GM23338 (cell line): ENCODE data around the gene RAB43. TPM values are rescaled to one million over a fixed set of nuclear protein-coding genes. Genes with fewer than 3 reads are reported as not detected.
A peak's percentile ranks its signal among the peaks of the same experiment; 100 is the strongest.

Experiments used
- ATAC-seq: fragments of 200-7000 bp; cut with Tn5 transposase; 3 replicates; pipeline ENCODE4 v1.9.1; 2020
- DNase-seq: peaks from one replicate; pipeline ENCODE4 v3.0.0-alpha.2; 2015; ENCODE audit warnings: low spot score
- H2AFZ ChIP-seq: fragments of 200-600 bp; sonication (generic); 2 replicates; pipeline ENCODE4 v1.8.0; 2016; ENCODE audit warnings: antibody characterized with exemption, mild to moderate bottlenecking, moderate library complexity
- H3F3A ChIP-seq: fragments of 200-600 bp; sonication (generic); replicated peaks from 2 replicates; pipeline ENCODE4 v1.8.0; 2017; ENCODE audit warnings: antibody characterized with exemption, mixed run types, low read depth
- H3K27ac ChIP-seq: fragments of 200-600 bp; sonication (generic); 2 replicates; pipeline ENCODE4 v1.6.1; 2016; ENCODE audit warnings: low read depth
- H3K27me3 ChIP-seq: fragments of 200-600 bp; sonication (generic); 2 replicates; pipeline ENCODE4 v1.8.0; 2016; ENCODE audit warnings: mild to moderate bottlenecking, mixed run types, moderate library complexity; ENCODE audit not compliant: insufficient read depth
- H3K36me3 ChIP-seq: fragments of 200-600 bp; sonication (generic); 2 replicates; pipeline ENCODE4 v1.8.0; 2016; ENCODE audit warnings: mild to moderate bottlenecking; ENCODE audit not compliant: insufficient read depth
- H3K4me1 ChIP-seq: fragments of 200-600 bp; sonication (generic); 2 replicates; pipeline ENCODE4 v1.8.0; 2016; ENCODE audit warnings: mild to moderate bottlenecking, moderate library complexity; ENCODE audit not compliant: insufficient read depth
- H3K4me2 ChIP-seq: fragments of 200-600 bp; sonication (generic); 2 replicates; pipeline ENCODE4 v1.7.1; 2017; ENCODE audit warnings: mixed run types
- H3K4me3 ChIP-seq: fragments of 200-600 bp; sonication (generic); 2 replicates; pipeline ENCODE4 v1.6.1; 2016; ENCODE audit warnings: mixed run types
- H3K79me2 ChIP-seq: fragments of 200-600 bp; sonication (generic); replicated peaks from 2 replicates; pipeline ENCODE4 v1.8.0; 2017; ENCODE audit warnings: mild to moderate bottlenecking; ENCODE audit not compliant: insufficient read depth
- H3K9me2 ChIP-seq: fragments of 200-600 bp; sonication (generic); 2 replicates; pipeline ENCODE4 v1.8.0; 2017; ENCODE audit not compliant: insufficient read depth
- H4K20me1 ChIP-seq: fragments of 200-600 bp; sonication (generic); replicated peaks from 2 replicates; pipeline ENCODE4 v1.8.0; 2017; ENCODE audit warnings: mild to moderate bottlenecking; ENCODE audit not compliant: insufficient read depth
- H3K27ac Mint-ChIP-seq: 2 replicates; pipeline ENCODE4 v1.8.0; 2020; ENCODE audit warnings: inconsistent platforms, mild to moderate bottlenecking, moderate library complexity, mixed read lengths
- H3K27me3 Mint-ChIP-seq: 3 replicates; pipeline ENCODE4 v1.8.0; 2022; ENCODE audit warnings: low read depth, mild to moderate bottlenecking, moderate library complexity, mixed read lengths, inconsistent platforms; ENCODE audit not compliant: insufficient read depth, poor library complexity
- H3K36me3 Mint-ChIP-seq: 3 replicates; pipeline ENCODE4 v1.8.0; 2021; ENCODE audit warnings: low read depth, mild to moderate bottlenecking, inconsistent platforms, moderate library complexity, mixed read lengths
- H3K4me1 Mint-ChIP-seq: 3 replicates; pipeline ENCODE4 v1.8.0; 2020; ENCODE audit warnings: mild to moderate bottlenecking, inconsistent platforms, mixed read lengths
- H3K4me3 Mint-ChIP-seq: 3 replicates; pipeline ENCODE4 v1.8.0; 2021; ENCODE audit warnings: moderate library complexity, mild to moderate bottlenecking, inconsistent platforms, mixed read lengths
- H3K9me3 Mint-ChIP-seq: 3 replicates; pipeline ENCODE4 v1.8.0; 2020; ENCODE audit warnings: moderate library complexity, mild to moderate bottlenecking, inconsistent platforms, mixed read lengths
- CREB1 ChIP-seq: fragments of 250-450 bp; sonication (Bioruptor Pico); IDR thresholded peaks from 2 replicates; pipeline ENCODE4 v1.5.0; 2020; ENCODE audit warnings: low read depth, mild to moderate bottlenecking, moderate library complexity
- EZH2 ChIP-seq: fragments of 200-600 bp; sonication (generic); IDR thresholded peaks from one replicate; pipeline ENCODE4 v1.8.0; 2017; ENCODE audit warnings: antibody characterized with exemption, mild to moderate bottlenecking, low read depth; ENCODE audit not compliant: unreplicated experiment
- JUNB ChIP-seq: IDR thresholded peaks from one replicate; pipeline ENCODE4 v1.6.1; 2016; ENCODE audit warnings: antibody characterized with exemption; ENCODE audit not compliant: unreplicated experiment
- POLR2AphosphoS5 ChIP-seq: IDR thresholded peaks from 2 replicates; pipeline ENCODE4 v1.6.1; 2016; ENCODE audit warnings: antibody characterized with exemption, low read depth
- STAT1 ChIP-seq: IDR thresholded peaks from one replicate; pipeline ENCODE4 v1.6.1; 2016; ENCODE audit warnings: antibody characterized with exemption; ENCODE audit not compliant: unreplicated experiment
- ZNF114 ChIP-seq: fragments of 250-450 bp; sonication (Bioruptor Pico); IDR thresholded peaks from 2 replicates; pipeline ENCODE4 v1.5.0; 2020; ENCODE audit warnings: mild to moderate bottlenecking, moderate library complexity
- polyA plus RNA-seq: library from polyadenylated mRNA; unstranded; fragments of >200 nt; fragmentation: Nextera tagmentation; extraction: Ambion mirVana; gene quantifications from 2 replicates; pipeline ENCODE4 v1.2.1, GENCODE V29; 2016
- total RNA-seq: library from RNA; depleted of rRNA; stranded (reverse); fragments of >200 nt; shearing (Covaris generic); gene quantifications from 2 replicates; pipeline ENCODE4 v1.2.3, GENCODE V29; 2014
- TF ChIP-seq, protein P1 (sequence below), 2 experiments: fragments of 200-600 bp in 1 of 2; sonication (generic) in 1 of 2; conservative IDR thresholded peaks; 2 replicates each; pipeline versions ENCODE4 v1.5.1 to v1.6.1; 2016 to 2017; ENCODE audit warnings: antibody characterized with exemption in 2 of 2, low read depth in 2 of 2, mild to moderate bottlenecking in 2 of 2, moderate library complexity in 1 of 2
- TF ChIP-seq, protein P2 (sequence below): IDR thresholded peaks from 2 replicates; pipeline ENCODE4 v1.6.1; 2016; ENCODE audit warnings: antibody characterized with exemption

The RAB43 gene
- total and polyA plus RNA-seq, 2 experiments from 2014 or later = 5.7 to 37.0 TPM

DNA sequence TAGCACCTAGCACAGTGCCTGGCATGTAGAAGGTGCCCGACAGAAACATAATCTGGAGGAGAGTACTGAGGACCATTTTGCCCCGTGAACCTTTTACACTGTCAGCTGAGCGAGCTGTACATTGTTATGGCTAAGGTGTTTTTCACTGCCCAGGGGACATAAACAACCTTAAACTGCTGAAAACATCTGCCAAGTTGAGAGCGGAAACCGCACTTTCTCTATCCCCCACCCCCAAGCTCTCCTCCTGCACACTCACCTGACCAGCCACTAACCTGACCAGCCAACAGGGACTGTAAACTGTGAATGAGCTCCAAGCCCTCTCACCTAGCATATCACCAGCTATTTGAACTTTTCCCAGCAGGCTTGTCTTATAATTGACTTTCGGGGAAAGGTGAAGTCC lies 17.6 kb downstream of the RAB43 start:
- Histone ChIP-seq H3K4me3 (no peak overlapping the region), H2AFZ (no peak overlapping the region), H3K79me2 (peaks cover 63% of the 10 kb centered on the region), H3F3A (no peaks in the 10 kb centered on the region), H4K20me1 (peaks cover 22% of the 10 kb centered on the region), H3K27me3 (no peaks in the 10 kb centered on the region), H3K27ac (no peak overlapping the region), H3K36me3 (no peaks in the 10 kb centered on the region), H3K9me2 (no peaks in the 10 kb centered on the region), H3K4me1 (no peaks in the 10 kb centered on the region), H3K4me2 (no peak overlapping the region)
- Mint-ChIP-seq H3K4me1 (no peaks in the 10 kb centered on the region), H3K4me3 (no peak overlapping the region), H3K9me3 (no peaks in the 10 kb centered on the region), H3K36me3 (peaks cover 11% of the 10 kb centered on the region), H3K27me3 (peaks cover 9% of the 10 kb centered on the region), H3K27ac (no peak overlapping the region; the same call in 1 of the 2 replicates)
- no peak for ATAC-seq
- no peak for DNase-seq
- no peak for TF ChIP-seq JUNB

DNA sequence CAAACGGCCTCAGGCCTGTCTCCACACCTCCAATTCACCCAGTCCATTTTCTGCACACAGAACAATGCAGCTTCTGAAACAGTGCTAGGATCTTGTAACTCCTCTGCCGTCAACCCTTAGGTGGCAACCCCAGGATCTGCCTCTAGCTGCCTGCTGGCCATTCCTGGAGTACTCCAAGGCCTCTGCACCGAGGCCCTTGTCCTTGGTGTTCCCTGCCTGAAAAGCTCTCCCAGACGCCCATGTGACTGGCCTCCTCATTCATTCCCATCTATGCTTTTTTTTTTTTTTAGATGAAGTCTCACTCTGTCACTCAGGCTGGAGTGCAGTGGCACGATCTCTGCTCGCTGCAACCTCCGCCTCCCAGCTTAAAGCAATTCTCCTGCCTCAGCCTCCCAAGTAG lies 18.3 kb downstream of the RAB43 start:
- H3K27ac Mint-ChIP-seq = no peak overlapping the region
- H4K20me1 ChIP-seq = peaks cover 17% of the 10 kb centered on the region

DNA sequence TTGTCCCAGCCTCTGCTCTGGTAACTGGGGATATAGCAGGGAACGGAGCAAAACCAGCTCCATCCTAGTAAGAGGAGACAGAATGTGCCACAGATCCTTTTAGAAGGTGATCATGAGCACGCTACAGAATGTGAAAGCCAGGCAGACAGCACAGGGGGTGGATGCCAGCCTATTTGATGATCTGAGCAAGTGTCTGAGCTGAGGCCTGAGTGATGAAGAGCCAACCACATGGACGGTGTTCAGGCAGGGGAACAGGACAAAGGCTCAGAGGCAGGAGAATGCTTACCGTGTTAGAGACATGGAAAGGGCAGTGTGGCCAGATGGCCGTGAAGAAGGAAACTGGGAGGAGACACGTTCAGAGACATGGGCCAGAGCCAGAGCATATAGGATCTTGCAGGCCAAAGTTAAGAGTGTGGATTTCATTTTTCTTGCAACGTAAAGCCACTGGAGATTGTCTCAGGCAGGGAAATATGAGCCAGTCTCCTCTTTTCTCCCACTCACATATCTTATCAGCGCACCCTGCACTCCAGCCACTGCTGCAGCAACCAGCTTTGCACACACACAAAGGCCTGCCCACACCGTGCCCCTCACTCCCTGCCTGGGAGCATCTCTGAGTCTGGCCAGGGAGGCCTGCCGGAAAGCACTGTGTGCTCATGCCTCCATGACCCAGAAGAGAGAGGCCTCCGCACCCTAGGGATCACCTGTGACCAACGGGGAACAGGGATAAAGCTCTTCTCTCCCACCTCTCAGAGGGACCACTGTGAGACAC lies 20.1 kb downstream of the RAB43 start:
- no peaks in the 10 kb centered on the region for H3F3A ChIP-seq
- H3K4me3 ChIP-seq = no peak overlapping the region
- H3K4me3 Mint-ChIP-seq = no peak overlapping the region
- no peaks in the 10 kb centered on the region for H3K4me1 Mint-ChIP-seq
- no peaks in the 10 kb centered on the region for H3K9me2 ChIP-seq
- peaks cover 15% of the 10 kb centered on the region for H3K27me3 Mint-ChIP-seq
- ATAC-seq = no peak
- H2AFZ ChIP-seq = no peak overlapping the region
- no peaks in the 10 kb centered on the region for H3K9me3 Mint-ChIP-seq
- H3K79me2 ChIP-seq = peaks cover 69% of the 10 kb centered on the region
- H4K20me1 ChIP-seq = peaks cover 13% of the 10 kb centered on the region; the same call in 1 of the 2 replicates
- H3K36me3 ChIP-seq = no peaks in the 10 kb centered on the region
- no peak overlapping the region for H3K4me2 ChIP-seq
- no peaks in the 10 kb centered on the region for H3K27me3 ChIP-seq
- DNase-seq = no peak
- peaks cover 10% of the 10 kb centered on the region for H3K36me3 Mint-ChIP-seq
- H3K4me1 ChIP-seq = no peaks in the 10 kb centered on the region
- H3K27ac Mint-ChIP-seq = peak overlapping the region; percentile 28; the same call in 1 of the 2 replicates
- no peak overlapping the region for H3K27ac ChIP-seq
- TF ChIP-seq ZNF114 (CRISPR knock-in tag) (no peak), EZH2 (no peak), POLR2AphosphoS5 (no peak)
- TF ChIP-seq, protein P1, sequence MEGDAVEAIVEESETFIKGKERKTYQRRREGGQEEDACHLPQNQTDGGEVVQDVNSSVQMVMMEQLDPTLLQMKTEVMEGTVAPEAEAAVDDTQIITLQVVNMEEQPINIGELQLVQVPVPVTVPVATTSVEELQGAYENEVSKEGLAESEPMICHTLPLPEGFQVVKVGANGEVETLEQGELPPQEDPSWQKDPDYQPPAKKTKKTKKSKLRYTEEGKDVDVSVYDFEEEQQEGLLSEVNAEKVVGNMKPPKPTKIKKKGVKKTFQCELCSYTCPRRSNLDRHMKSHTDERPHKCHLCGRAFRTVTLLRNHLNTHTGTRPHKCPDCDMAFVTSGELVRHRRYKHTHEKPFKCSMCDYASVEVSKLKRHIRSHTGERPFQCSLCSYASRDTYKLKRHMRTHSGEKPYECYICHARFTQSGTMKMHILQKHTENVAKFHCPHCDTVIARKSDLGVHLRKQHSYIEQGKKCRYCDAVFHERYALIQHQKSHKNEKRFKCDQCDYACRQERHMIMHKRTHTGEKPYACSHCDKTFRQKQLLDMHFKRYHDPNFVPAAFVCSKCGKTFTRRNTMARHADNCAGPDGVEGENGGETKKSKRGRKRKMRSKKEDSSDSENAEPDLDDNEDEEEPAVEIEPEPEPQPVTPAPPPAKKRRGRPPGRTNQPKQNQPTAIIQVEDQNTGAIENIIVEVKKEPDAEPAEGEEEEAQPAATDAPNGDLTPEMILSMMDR (conservative IDR thresholded peaks at IDR 0.05; ENCODE audit: low read depth in 2 of 2) = no peak
- TF ChIP-seq, protein P2, sequence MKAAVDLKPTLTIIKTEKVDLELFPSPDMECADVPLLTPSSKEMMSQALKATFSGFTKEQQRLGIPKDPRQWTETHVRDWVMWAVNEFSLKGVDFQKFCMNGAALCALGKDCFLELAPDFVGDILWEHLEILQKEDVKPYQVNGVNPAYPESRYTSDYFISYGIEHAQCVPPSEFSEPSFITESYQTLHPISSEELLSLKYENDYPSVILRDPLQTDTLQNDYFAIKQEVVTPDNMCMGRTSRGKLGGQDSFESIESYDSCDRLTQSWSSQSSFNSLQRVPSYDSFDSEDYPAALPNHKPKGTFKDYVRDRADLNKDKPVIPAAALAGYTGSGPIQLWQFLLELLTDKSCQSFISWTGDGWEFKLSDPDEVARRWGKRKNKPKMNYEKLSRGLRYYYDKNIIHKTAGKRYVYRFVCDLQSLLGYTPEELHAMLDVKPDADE = no peak

More for the DNA sequence above, 18.3 kb downstream of the RAB43 start:
- Histone ChIP-seq H3K4me2 (no peak overlapping the region), H3K27me3 (no peaks in the 10 kb centered on the region), H3K4me3 (no peak overlapping the region), H3K36me3 (no peaks in the 10 kb centered on the region), H3K79me2 (peaks cover 59% of the 10 kb centered on the region), H3K27ac (no peak overlapping the region), H3K4me1 (no peaks in the 10 kb centered on the region), H2AFZ (no peak overlapping the region), H3K9me2 (no peaks in the 10 kb centered on the region), H3F3A (no peaks in the 10 kb centered on the region)
- no peak for DNase-seq
- no peak for TF ChIP-seq STAT1
- TF ChIP-seq, protein P2 = no peak
- TF ChIP-seq CREB1 (CRISPR knock-in tag) = no peak
- peaks cover 8% of the 10 kb centered on the region for H3K36me3 Mint-ChIP-seq
- no peak overlapping the region for H3K4me3 Mint-ChIP-seq
- no peaks in the 10 kb centered on the region for H3K9me3 Mint-ChIP-seq
- ATAC-seq = no peak
- peaks cover 9% of the 10 kb centered on the region for H3K27me3 Mint-ChIP-seq
- no peaks in the 10 kb centered on the region for H3K4me1 Mint-ChIP-seq
